ENCODE data around the gene ELFN1.

ELFN1 gene

GRCh38 chr7:1695800-1696454, 25.9 kb downstream of the ELFN1 start:
- H3K36me3 Mint-ChIP-seq (ENCODE audit: low read depth) = peaks cover 22% of the 10 kb centered on the region
- no peak overlapping the region for H3K4me3 Mint-ChIP-seq
- H3K27ac Mint-ChIP-seq = no peak overlapping the region
- peaks cover 23% of the 10 kb centered on the region for H3K27me3 Mint-ChIP-seq (ENCODE audit: low read depth)
- H3K9me3 Mint-ChIP-seq = peaks cover 3% of the 10 kb centered on the region
- H3K4me1 Mint-ChIP-seq = peaks cover 26% of the 10 kb centered on the region
- TF ChIP-seq, protein P1, sequence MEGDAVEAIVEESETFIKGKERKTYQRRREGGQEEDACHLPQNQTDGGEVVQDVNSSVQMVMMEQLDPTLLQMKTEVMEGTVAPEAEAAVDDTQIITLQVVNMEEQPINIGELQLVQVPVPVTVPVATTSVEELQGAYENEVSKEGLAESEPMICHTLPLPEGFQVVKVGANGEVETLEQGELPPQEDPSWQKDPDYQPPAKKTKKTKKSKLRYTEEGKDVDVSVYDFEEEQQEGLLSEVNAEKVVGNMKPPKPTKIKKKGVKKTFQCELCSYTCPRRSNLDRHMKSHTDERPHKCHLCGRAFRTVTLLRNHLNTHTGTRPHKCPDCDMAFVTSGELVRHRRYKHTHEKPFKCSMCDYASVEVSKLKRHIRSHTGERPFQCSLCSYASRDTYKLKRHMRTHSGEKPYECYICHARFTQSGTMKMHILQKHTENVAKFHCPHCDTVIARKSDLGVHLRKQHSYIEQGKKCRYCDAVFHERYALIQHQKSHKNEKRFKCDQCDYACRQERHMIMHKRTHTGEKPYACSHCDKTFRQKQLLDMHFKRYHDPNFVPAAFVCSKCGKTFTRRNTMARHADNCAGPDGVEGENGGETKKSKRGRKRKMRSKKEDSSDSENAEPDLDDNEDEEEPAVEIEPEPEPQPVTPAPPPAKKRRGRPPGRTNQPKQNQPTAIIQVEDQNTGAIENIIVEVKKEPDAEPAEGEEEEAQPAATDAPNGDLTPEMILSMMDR (IDR thresholded peaks at IDR 0.05; ENCODE audit: unreplicated experiment in 3 of 3) = no peak

DNA sequence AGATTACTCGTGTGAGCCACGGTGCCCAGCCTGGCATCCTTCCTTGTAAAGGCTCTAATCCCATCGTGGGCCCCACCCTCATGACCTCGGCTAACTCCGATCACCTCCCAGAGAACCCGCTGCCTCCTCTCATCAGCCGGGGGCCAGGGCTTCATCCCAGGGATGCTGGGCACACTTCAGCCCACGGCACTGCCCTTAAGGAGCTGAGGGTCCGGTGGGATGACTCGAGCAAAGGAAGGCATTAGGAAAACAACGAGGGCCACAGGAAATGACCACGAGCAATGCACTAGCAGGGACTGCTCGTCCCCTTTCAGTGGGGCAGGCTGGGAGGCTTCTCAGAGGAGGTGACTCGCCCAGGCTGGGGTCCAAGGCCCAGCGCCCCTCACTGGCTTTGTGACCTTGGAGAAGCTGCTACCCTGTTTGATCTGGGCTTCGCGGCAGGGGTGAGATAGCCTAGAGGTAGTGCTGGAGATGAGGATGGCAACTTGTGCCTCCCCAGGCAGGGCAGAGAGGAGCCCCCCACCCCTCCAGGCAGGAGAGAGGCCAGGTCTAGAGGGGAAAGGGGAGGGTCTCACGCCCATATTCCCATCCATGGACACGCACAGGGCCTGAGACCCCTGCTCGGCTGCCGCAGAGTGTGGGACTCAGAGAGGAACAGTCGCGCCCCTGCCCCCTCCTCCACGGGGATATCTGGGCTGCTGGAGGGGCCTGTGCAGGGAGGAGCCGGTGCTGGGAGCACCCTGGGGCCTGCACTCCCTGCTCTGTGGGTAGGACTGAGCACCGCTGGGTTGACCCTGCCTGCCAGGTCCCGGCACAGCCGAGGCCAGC, 26.8 kb downstream of the ELFN1 start:
- H3K9me3 Mint-ChIP-seq = peaks cover 4% of the 10 kb centered on the region
- H3K4me3 Mint-ChIP-seq = no peak overlapping the region
- H3K27me3 Mint-ChIP-seq (ENCODE audit: low read depth) = peaks cover 23% of the 10 kb centered on the region
- H3K36me3 Mint-ChIP-seq (ENCODE audit: low read depth) = peaks cover 28% of the 10 kb centered on the region
- peaks cover 25% of the 10 kb centered on the region for H3K4me1 Mint-ChIP-seq
- TF ChIP-seq, protein P1 (IDR thresholded peaks at IDR 0.05; ENCODE audit: unreplicated experiment in 3 of 3) = no peak
- no peak overlapping the region for H3K27ac Mint-ChIP-seq

- peak overlapping the region in 1 of 3 experiments; percentile 9 for H3K27ac Mint-ChIP-seq
- H3K9me3 Mint-ChIP-seq = peaks cover 5% of the 10 kb centered on the region
Measured at GRCh38 chr7:1697499-1698125, 27.5 kb downstream of the ELFN1 start.

GRCh38 chr7:1698201-1698600, 28.1 kb downstream of the ELFN1 start:
- Mint-ChIP-seq H3K9me3 (peaks cover 10% of the 10 kb centered on the region), H3K4me1 (peaks cover 25% of the 10 kb centered on the region), H3K36me3 (ENCODE audit: low read depth) (peaks cover 38% of the 10 kb centered on the region), H3K27me3 (ENCODE audit: low read depth) (peaks cover 23% of the 10 kb centered on the region), H3K27ac (peak overlapping the region in 1 of 3 experiments; percentile 9), H3K4me3 (no peak overlapping the region)
- TF ChIP-seq, protein P1 (IDR thresholded peaks at IDR 0.05; ENCODE audit: unreplicated experiment in 3 of 3) = no peak

More at GRCh38 chr7:1697499-1698125, 27.5 kb downstream of the ELFN1 start:
- peaks cover 32% of the 10 kb centered on the region for H3K36me3 Mint-ChIP-seq (ENCODE audit: low read depth)
- H3K4me1 Mint-ChIP-seq = peaks cover 25% of the 10 kb centered on the region
- TF ChIP-seq, protein P1 (IDR thresholded peaks at IDR 0.05; ENCODE audit: unreplicated experiment in 3 of 3) = no peak
- H3K4me3 Mint-ChIP-seq = no peak overlapping the region
- peaks cover 23% of the 10 kb centered on the region for H3K27me3 Mint-ChIP-seq (ENCODE audit: low read depth)

- peak overlapping the region in 1 of 3 experiments; percentile 64 for H3K27ac Mint-ChIP-seq
- no peak overlapping the region for H3K4me3 Mint-ChIP-seq
Measured at GRCh38 chr7:1698951-1699350, 28.9 kb downstream of the ELFN1 start.

More at GRCh38 chr7:1698951-1699350, 28.9 kb downstream of the ELFN1 start:
- TF ChIP-seq, protein P1 (IDR thresholded peaks at IDR 0.05; ENCODE audit: unreplicated experiment in 3 of 3) = no peak
- Mint-ChIP-seq H3K4me1 (peaks cover 29% of the 10 kb centered on the region), H3K27me3 (ENCODE audit: low read depth) (peaks cover 26% of the 10 kb centered on the region), H3K9me3 (peaks cover 13% of the 10 kb centered on the region), H3K36me3 (ENCODE audit: low read depth) (peaks cover 41% of the 10 kb centered on the region)

Data from nephron (organoid).